BLaER1 (cell line): ENCODE measurements around the gene EPHA8.

Source experiments
- H3K27ac ChIP-seq: shearing (Covaris generic); formaldehyde crosslinking; 2 replicates; pipeline ENCODE4 v1.8.1; 2022
- H3K27me3 ChIP-seq: shearing (Covaris generic); formaldehyde crosslinking; 2 replicates; pipeline ENCODE4 v1.8.1; 2022
- H3K36me3 ChIP-seq: shearing (Covaris generic); formaldehyde crosslinking; 2 replicates; pipeline ENCODE4 v1.8.1; 2022
- H3K4me1 ChIP-seq: shearing (Covaris generic); formaldehyde crosslinking; 2 replicates; pipeline ENCODE4 v1.8.1; 2022
- H3K4me2 ChIP-seq: shearing (Covaris generic); formaldehyde crosslinking; 2 replicates; pipeline ENCODE4 v1.8.1; 2022
- H3K4me3 ChIP-seq: shearing (Covaris generic); formaldehyde crosslinking; 2 replicates; pipeline ENCODE4 v1.8.1; 2022
- H3K9ac ChIP-seq: shearing (Covaris generic); formaldehyde crosslinking; 2 replicates; pipeline ENCODE4 v1.8.1; 2022
- H3K9me3 ChIP-seq: shearing (Covaris generic); formaldehyde crosslinking; 2 replicates; pipeline ENCODE4 v1.8.1; 2022
- H4K20me1 ChIP-seq: shearing (Covaris generic); formaldehyde crosslinking; 2 replicates; pipeline ENCODE4 v1.8.1; 2022
- Cebpa-rat ChIP-seq: shearing (Covaris generic); IDR thresholded peaks from 2 replicates; pipeline ENCODE4 v1.8.1; 2022

Gene EPHA8

DNA sequence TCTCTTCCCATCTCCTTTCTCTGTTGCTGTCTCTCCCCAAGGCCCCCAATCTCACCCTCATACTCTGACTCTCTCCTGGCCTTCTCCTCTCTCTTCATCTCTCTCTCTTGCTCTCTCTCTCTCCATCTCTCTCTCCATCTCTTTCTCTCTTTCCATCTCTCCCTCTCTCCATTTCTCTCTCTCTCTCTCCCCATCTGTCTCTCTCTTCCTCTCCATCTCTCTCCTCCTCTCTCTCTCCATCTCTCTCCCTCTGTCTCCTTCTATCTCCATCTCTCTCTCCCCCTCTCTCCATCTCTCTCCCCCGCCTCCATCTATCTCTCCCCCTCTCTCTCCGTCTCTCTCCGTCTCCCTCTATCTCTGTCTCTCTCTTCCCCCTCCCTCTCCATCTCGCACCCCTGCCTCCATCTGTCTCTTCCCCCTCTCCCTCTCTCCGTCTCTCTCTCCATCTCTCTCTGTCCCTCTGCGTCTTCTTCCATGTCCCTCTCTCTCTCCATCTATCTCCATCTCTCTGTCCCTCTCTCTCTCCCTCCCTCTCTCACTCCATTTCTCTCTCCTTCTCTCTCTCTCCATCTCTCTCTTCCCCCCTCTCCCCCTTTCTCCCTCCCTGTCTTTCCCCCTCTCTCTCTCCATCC lies 16.0 kb upstream of the EPHA8 start:
- no peak for TF ChIP-seq Cebpa-rat
- no peak overlapping the region for H3K4me2 ChIP-seq

GRCh38 chr1:22547818-22548462 lies 15.3 kb upstream of the EPHA8 start:
- H4K20me1 ChIP-seq = no peaks in the 10 kb centered on the region
- H3K4me1 ChIP-seq = no peaks in the 10 kb centered on the region; the same call in 1 of the 2 replicates
- H3K9me3 ChIP-seq = no peaks in the 10 kb centered on the region
- no peak overlapping the region for H3K9ac ChIP-seq
- H3K27me3 ChIP-seq = peaks cover 34% of the 10 kb centered on the region
- H3K27ac ChIP-seq = no peak overlapping the region
- no peak overlapping the region for H3K4me2 ChIP-seq
- H3K36me3 ChIP-seq = no peaks in the 10 kb centered on the region
- no peak overlapping the region for H3K4me3 ChIP-seq
- TF ChIP-seq Cebpa-rat = no peak

More for the DNA sequence above, 16.0 kb upstream of the EPHA8 start:
- H3K4me1 ChIP-seq = no peaks in the 10 kb centered on the region; the same call in 1 of the 2 replicates
- H3K4me3 ChIP-seq = no peak overlapping the region
- H3K9me3 ChIP-seq = no peaks in the 10 kb centered on the region
- no peak overlapping the region for H3K27ac ChIP-seq
- no peak overlapping the region for H3K9ac ChIP-seq
- no peaks in the 10 kb centered on the region for H4K20me1 ChIP-seq
- H3K27me3 ChIP-seq = peaks cover 34% of the 10 kb centered on the region
- H3K36me3 ChIP-seq = no peaks in the 10 kb centered on the region

- Histone ChIP-seq H3K9ac (no peak overlapping the region), H4K20me1 (no peaks in the 10 kb centered on the region), H3K4me2 (no peak overlapping the region), H3K27ac (no peak overlapping the region), H3K4me3 (no peak overlapping the region), H3K36me3 (no peaks in the 10 kb centered on the region), H3K4me1 (no peaks in the 10 kb centered on the region), H3K9me3 (no peaks in the 10 kb centered on the region), H3K27me3 (peaks cover 34% of the 10 kb centered on the region)
- TF ChIP-seq Cebpa-rat = no peak
Observed at GRCh38 chr1:22550021-22550420, 13.3 kb upstream of the EPHA8 start.

DNA sequence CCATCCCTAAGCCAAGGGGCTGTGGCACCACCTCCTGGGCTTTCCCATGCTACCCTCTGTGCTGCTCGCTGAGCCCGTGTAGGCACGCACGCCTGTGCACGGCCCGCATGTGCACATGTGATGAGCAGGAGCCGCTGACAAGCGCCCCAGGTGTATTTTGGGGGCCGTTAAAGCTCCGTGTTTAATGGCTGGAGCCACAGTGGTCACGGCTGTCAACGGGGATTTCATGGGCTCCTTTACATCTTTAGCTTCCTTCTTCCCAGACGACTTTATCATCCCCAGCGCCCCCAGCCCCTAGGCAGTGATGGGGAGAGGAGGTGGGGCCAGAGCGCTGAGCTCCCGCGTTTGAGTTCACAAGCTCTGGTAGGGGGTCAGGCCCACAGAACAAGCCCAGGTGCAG lies 11.7 kb upstream of the EPHA8 start:
- H3K36me3 ChIP-seq = no peaks in the 10 kb centered on the region
- H3K9me3 ChIP-seq = no peaks in the 10 kb centered on the region
- no peak for TF ChIP-seq Cebpa-rat
- no peak overlapping the region for H3K9ac ChIP-seq
- H3K27me3 ChIP-seq = peaks cover 22% of the 10 kb centered on the region
- no peak overlapping the region for H3K27ac ChIP-seq
- no peaks in the 10 kb centered on the region for H3K4me1 ChIP-seq
- no peak overlapping the region for H3K4me2 ChIP-seq
- H4K20me1 ChIP-seq = no peaks in the 10 kb centered on the region
- H3K4me3 ChIP-seq = no peak overlapping the region

DNA sequence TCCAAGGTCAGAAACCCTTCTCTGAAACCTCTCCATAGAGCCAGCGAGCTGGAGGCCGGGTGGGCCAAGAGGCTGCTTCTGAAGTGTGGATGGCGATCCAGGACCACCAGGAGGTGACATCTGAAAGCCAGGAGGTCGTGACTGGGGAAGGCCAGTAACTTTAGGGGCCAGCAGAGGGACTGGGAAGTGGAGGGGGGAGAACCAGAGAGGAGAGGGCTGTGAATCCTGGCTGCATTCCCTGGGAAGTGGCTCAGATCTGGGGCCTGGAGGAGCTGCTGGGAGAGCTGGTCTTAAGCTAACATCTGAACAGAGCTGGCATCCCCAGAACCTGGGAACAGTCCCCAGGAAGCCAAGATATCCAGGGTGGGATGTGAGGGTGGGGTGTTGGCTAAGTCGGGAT lies 11.3 kb upstream of the EPHA8 start:
- Histone ChIP-seq H3K4me1 (no peaks in the 10 kb centered on the region), H3K9ac (no peak overlapping the region), H4K20me1 (no peaks in the 10 kb centered on the region), H3K4me3 (no peak overlapping the region), H3K27me3 (peaks cover 18% of the 10 kb centered on the region), H3K9me3 (no peaks in the 10 kb centered on the region), H3K4me2 (no peak overlapping the region), H3K36me3 (no peaks in the 10 kb centered on the region), H3K27ac (no peak overlapping the region)
- TF ChIP-seq Cebpa-rat = no peak

- Histone ChIP-seq H4K20me1 (no peaks in the 10 kb centered on the region), H3K4me2 (no peak overlapping the region), H3K27me3 (peaks cover 5% of the 10 kb centered on the region), H3K9me3 (no peaks in the 10 kb centered on the region), H3K4me3 (no peak overlapping the region), H3K9ac (no peak overlapping the region), H3K4me1 (no peaks in the 10 kb centered on the region), H3K36me3 (no peaks in the 10 kb centered on the region), H3K27ac (no peak overlapping the region)
- no peak for TF ChIP-seq Cebpa-rat
Observed at GRCh38 chr1:22553104-22553880, 10.0 kb upstream of the EPHA8 start.

- H3K4me2 ChIP-seq = no peak overlapping the region
- no peak overlapping the region for H3K9ac ChIP-seq
Observed at GRCh38 chr1:22553991-22554522, 9.2 kb upstream of the EPHA8 start.

DNA sequence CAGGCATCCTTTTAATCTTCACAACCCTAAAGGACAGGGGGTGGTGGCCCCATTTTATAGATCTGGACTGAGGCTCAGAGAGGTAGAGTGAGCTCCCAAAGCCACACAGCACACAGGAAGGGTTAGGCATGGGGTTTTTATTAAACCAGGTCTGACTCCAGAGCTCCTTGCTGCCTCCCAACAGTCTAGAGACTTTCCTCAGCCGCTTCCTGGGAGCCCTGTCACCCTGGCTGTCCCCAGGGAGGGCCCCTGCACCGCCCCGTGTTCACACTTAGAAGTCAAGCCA lies 8.0 kb upstream of the EPHA8 start:
- Histone ChIP-seq H4K20me1 (no peaks in the 10 kb centered on the region), H3K27ac (no peak overlapping the region), H3K4me3 (no peak overlapping the region), H3K9me3 (no peaks in the 10 kb centered on the region), H3K4me1 (no peaks in the 10 kb centered on the region), H3K9ac (no peak overlapping the region), H3K36me3 (no peaks in the 10 kb centered on the region), H3K27me3 (no peaks in the 10 kb centered on the region), H3K4me2 (no peak overlapping the region)
- TF ChIP-seq Cebpa-rat = no peak

More at GRCh38 chr1:22553991-22554522, 9.2 kb upstream of the EPHA8 start:
- no peaks in the 10 kb centered on the region for H3K36me3 ChIP-seq
- no peaks in the 10 kb centered on the region for H4K20me1 ChIP-seq
- no peaks in the 10 kb centered on the region for H3K9me3 ChIP-seq
- TF ChIP-seq Cebpa-rat = no peak
- no peak overlapping the region for H3K4me3 ChIP-seq
- H3K27ac ChIP-seq = no peak overlapping the region
- H3K27me3 ChIP-seq = no peaks in the 10 kb centered on the region
- no peaks in the 10 kb centered on the region for H3K4me1 ChIP-seq

GRCh38 chr1:22556391-22557104 lies 6.7 kb upstream of the EPHA8 start:
- no peak for TF ChIP-seq Cebpa-rat
- no peaks in the 10 kb centered on the region for H3K36me3 ChIP-seq
- H3K9me3 ChIP-seq = no peaks in the 10 kb centered on the region
- no peaks in the 10 kb centered on the region for H3K4me1 ChIP-seq
- H3K27ac ChIP-seq = no peak overlapping the region
- peaks cover 7% of the 10 kb centered on the region; the same call in 1 of the 2 replicates for H4K20me1 ChIP-seq
- H3K27me3 ChIP-seq = peaks cover 5% of the 10 kb centered on the region; the same call in 1 of the 2 replicates
- H3K9ac ChIP-seq = no peak overlapping the region
- no peak overlapping the region for H3K4me3 ChIP-seq
- H3K4me2 ChIP-seq = no peak overlapping the region
